ENCODE measurements around the gene TSPAN19.

Gene TSPAN19

GRCh38 chr12:85036733-85037132, 656 bp upstream of the TSPAN19 start:
- intact Hi-C loops (cut with DNase I; ENCODE audit: low total_unique reads) = loop anchor here (10.0 kb wide), 1 partner anchor 162 kb away; no protein-coding TSS in a partner anchor
- TF ChIP-seq CTCF (IDR thresholded peaks at IDR 0.05) = no peak
- DNase-seq = no peak
- no peaks in the 10 kb centered on the region for H3K36me3 ChIP-seq
- peaks cover 0 to 12% (median 2%) of the 10 kb centered on the region in 4 donors for H3K4me1 ChIP-seq
- peak overlapping the region; percentile 29 to 43 for H3K4me3 ChIP-seq
- peaks cover 0 to 4% of the 10 kb centered on the region in 2 donors for H3K27me3 ChIP-seq
- H3K9me3 ChIP-seq = no peaks in the 10 kb centered on the region
- no peak overlapping the region for H3K27ac ChIP-seq

- Histone ChIP-seq H3K36me3 (no peaks in the 10 kb centered on the region), H3K4me3 (no peak overlapping the region), H3K4me1 (no peaks in the 10 kb centered on the region), H3K27ac (no peak overlapping the region), H3K9me3 (no peaks in the 10 kb centered on the region), H3K27me3 (peaks cover 0 to 2% of the 10 kb centered on the region in 2 donors)
- no peak for DNase-seq
- TF ChIP-seq CTCF (IDR thresholded peaks at IDR 0.05) = peak; percentile 35 to 38
- intact Hi-C loops (cut with DNase I; ENCODE audit: low total_unique reads) = no loop called here
These were observed 6.6 kb downstream of the TSPAN19 start for GRCh38 chr12:85029456-85029855.

- Histone ChIP-seq H3K9me3 (no peaks in the 10 kb centered on the region), H3K27ac (no peak overlapping the region), H3K27me3 (no peaks in the 10 kb centered on the region), H3K4me1 (no peaks in the 10 kb centered on the region), H3K4me3 (no peak overlapping the region), H3K36me3 (no peaks in the 10 kb centered on the region)
- no peak for TF ChIP-seq CTCF (IDR thresholded peaks at IDR 0.05)
- intact Hi-C loops (cut with DNase I; ENCODE audit: low total_unique reads) = no loop called here
- no peak for DNase-seq
These were observed 18.0 kb downstream of the TSPAN19 start for GRCh38 chr12:85018098-85018497.

GRCh38 chr12:85017618-85018017, 18.5 kb downstream of the TSPAN19 start:
- no peak for TF ChIP-seq CTCF (IDR thresholded peaks at IDR 0.05)
- no peaks in the 10 kb centered on the region for H3K27me3 ChIP-seq
- H3K36me3 ChIP-seq = no peaks in the 10 kb centered on the region
- no peak overlapping the region for H3K27ac ChIP-seq
- no peaks in the 10 kb centered on the region for H3K4me1 ChIP-seq
- no peak for DNase-seq
- no peak overlapping the region for H3K4me3 ChIP-seq
- intact Hi-C loops (cut with DNase I; ENCODE audit: low total_unique reads) = no loop called here
- no peaks in the 10 kb centered on the region for H3K9me3 ChIP-seq

- no peak overlapping the region for H3K4me3 ChIP-seq
- H3K4me1 ChIP-seq = no peaks in the 10 kb centered on the region
- intact Hi-C loops (cut with DNase I; ENCODE audit: low total_unique reads) = no loop called here
- no peaks in the 10 kb centered on the region for H3K9me3 ChIP-seq
- no peak overlapping the region for H3K27ac ChIP-seq
- no peak for DNase-seq
- no peak for TF ChIP-seq CTCF (IDR thresholded peaks at IDR 0.05)
- H3K36me3 ChIP-seq = no peaks in the 10 kb centered on the region
- no peaks in the 10 kb centered on the region for H3K27me3 ChIP-seq
These were observed 18.9 kb downstream of the TSPAN19 start for GRCh38 chr12:85017133-85017532.

GRCh38 chr12:85016413-85016812, 19.7 kb downstream of the TSPAN19 start:
- no peaks in the 10 kb centered on the region for H3K9me3 ChIP-seq
- no peak overlapping the region for H3K27ac ChIP-seq
- H3K4me3 ChIP-seq = no peak overlapping the region
- no peak for TF ChIP-seq CTCF (IDR thresholded peaks at IDR 0.05)
- DNase-seq = no peak
- no peaks in the 10 kb centered on the region for H3K36me3 ChIP-seq
- H3K4me1 ChIP-seq = no peaks in the 10 kb centered on the region
- intact Hi-C loops (cut with DNase I; ENCODE audit: low total_unique reads) = no loop called here
- no peaks in the 10 kb centered on the region for H3K27me3 ChIP-seq
